MCF 10A (cell line): ENCODE data around the gene AGAP1. TPM values are rescaled to one million over a fixed set of nuclear protein-coding genes. Genes with fewer than 3 reads are reported as not detected.

ENCODE experiments used
- BruUV-seq: library from RNA; stranded (reverse); fragments of 400-500 nt; replicated peaks from 2 replicates; lab custom pipeline; 2021; lab: Mats Ljungman, UMichigan
- CTCF ChIA-PET: fragments of 300-600 bp; sonication (Branson Sonifier 250); formaldehyde crosslinking; extraction: SDS; loops from one replicate; lab custom pipeline; 2021; ENCODE audit warnings: antibody characterized with exemption, inconsistent platforms; lab: Yijun Ruan, JAX
- POLR2A ChIA-PET: fragments of 300-600, 350-650 bp; sonication (Branson Sonifier 250); formaldehyde crosslinking; extraction: SDS; loops from one replicate; lab custom pipeline; 2020; ENCODE audit warnings: antibody characterized with exemption, inconsistent platforms; lab: Yijun Ruan, JAX
- DNase-seq: peaks from one replicate; pipeline ENCODE4 v3.0.0-alpha.2; 2018; ENCODE audit not compliant: unreplicated experiment
- H3K27ac Mint-ChIP-seq: one replicate; pipeline ENCODE4 v1.8.0; 2022; ENCODE audit warnings: mild to moderate bottlenecking, low read depth, mixed read lengths; ENCODE audit not compliant: unreplicated experiment
- H3K27me3 Mint-ChIP-seq: one replicate; pipeline ENCODE4 v1.8.0; 2022; ENCODE audit warnings: mixed read lengths; ENCODE audit not compliant: insufficient read depth, unreplicated experiment
- H3K36me3 Mint-ChIP-seq: one replicate; pipeline ENCODE4 v1.8.0; 2022; ENCODE audit warnings: mild to moderate bottlenecking, moderate library complexity, mixed read lengths; ENCODE audit not compliant: insufficient read depth, unreplicated experiment
- H3K4me1 Mint-ChIP-seq: one replicate; pipeline ENCODE4 v1.8.0; 2022; ENCODE audit warnings: mixed read lengths; ENCODE audit not compliant: insufficient read depth, unreplicated experiment
- H3K4me3 Mint-ChIP-seq: one replicate; pipeline ENCODE4 v1.8.0; 2022; ENCODE audit warnings: mild to moderate bottlenecking, moderate library complexity, mixed read lengths; ENCODE audit not compliant: unreplicated experiment
- H3K9me3 Mint-ChIP-seq: one replicate; pipeline ENCODE4 v1.8.0; 2022; ENCODE audit warnings: mixed read lengths; ENCODE audit not compliant: unreplicated experiment
- intact Hi-C: fragments of 100-400 bp; cut with micrococcal nuclease; formaldehyde crosslinking; loops from 2 replicates; pipeline ENCODE4 v1.14.1; 2022
- total RNA-seq: library from RNA; stranded (reverse); gene quantifications from 2 replicates; pipeline ENCODE4 v1.2.3, GENCODE V29; 2022
- TF ChIP-seq, protein P1 (sequence below): fragments of 200-600 bp; IDR thresholded peaks from one replicate; pipeline ENCODE4 v1.8.0; 2022; ENCODE audit warnings: antibody characterized with exemption, mild to moderate bottlenecking; ENCODE audit not compliant: unreplicated experiment

Gene AGAP1
- total RNA-seq, 1 experiment from 2014 or later, result 41.3 TPM

DNA sequence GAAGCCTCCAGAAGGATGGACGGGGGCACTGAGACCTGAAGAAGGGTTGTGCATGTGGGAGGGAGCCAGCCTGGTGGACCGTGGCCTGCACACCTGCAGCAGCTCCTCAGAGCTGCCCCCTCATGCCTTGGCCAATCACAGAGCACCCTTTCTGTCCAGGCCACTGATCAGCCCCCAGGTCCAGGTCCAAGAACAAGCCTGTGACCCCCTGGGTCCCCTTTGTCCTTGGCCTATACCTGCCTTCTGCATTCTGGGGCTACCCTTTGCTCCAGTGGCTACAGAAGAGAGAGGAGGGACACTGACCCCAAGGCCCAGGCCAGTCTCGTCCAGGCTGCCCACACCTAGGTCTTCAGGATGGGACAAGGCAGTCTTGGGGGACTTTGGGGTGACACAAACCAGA, 62.2 kb downstream of the AGAP1 start:
- H3K27ac Mint-ChIP-seq, result no peak overlapping the region
- H3K36me3 Mint-ChIP-seq, result peaks cover 6% of the 10 kb centered on the region
- intact Hi-C loops, result no loop called here
- ChIA-PET POLR2A (no interaction called here), CTCF (no interaction called here)
- H3K27me3 Mint-ChIP-seq, result no peaks in the 10 kb centered on the region
- BruUV-seq, result no TSS peak
- DNase-seq, result no peak
- H3K9me3 Mint-ChIP-seq, result no peaks in the 10 kb centered on the region
- no peak overlapping the region for H3K4me3 Mint-ChIP-seq
- peaks cover 6% of the 10 kb centered on the region for H3K4me1 Mint-ChIP-seq
- TF ChIP-seq, protein P1, sequence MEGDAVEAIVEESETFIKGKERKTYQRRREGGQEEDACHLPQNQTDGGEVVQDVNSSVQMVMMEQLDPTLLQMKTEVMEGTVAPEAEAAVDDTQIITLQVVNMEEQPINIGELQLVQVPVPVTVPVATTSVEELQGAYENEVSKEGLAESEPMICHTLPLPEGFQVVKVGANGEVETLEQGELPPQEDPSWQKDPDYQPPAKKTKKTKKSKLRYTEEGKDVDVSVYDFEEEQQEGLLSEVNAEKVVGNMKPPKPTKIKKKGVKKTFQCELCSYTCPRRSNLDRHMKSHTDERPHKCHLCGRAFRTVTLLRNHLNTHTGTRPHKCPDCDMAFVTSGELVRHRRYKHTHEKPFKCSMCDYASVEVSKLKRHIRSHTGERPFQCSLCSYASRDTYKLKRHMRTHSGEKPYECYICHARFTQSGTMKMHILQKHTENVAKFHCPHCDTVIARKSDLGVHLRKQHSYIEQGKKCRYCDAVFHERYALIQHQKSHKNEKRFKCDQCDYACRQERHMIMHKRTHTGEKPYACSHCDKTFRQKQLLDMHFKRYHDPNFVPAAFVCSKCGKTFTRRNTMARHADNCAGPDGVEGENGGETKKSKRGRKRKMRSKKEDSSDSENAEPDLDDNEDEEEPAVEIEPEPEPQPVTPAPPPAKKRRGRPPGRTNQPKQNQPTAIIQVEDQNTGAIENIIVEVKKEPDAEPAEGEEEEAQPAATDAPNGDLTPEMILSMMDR, result no peak

DNA sequence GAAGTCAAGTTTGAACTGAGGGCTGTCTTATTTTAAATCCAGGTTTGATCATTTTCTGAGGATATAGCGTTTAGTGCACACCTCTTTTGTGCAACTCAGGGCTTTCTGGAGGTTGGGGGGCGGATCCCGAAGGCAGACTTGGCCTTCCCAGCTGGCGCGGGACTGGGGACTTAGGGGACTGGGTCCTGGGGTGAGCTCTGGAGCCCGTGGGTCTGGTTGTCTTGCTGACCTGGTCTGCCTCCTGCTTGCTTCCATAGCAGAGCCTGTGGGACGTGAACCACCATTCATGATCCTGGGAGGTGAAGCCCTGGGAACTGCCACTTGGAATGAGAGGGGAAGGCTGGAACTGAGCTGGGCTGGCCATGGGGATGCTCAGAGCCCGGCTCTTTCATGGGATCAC, 63.1 kb downstream of the AGAP1 start:
- H3K27ac Mint-ChIP-seq, result no peak overlapping the region
- TF ChIP-seq, protein P1, result no peak
- intact Hi-C loops, result no loop called here
- H3K4me3 Mint-ChIP-seq, result no peak overlapping the region
- CTCF ChIA-PET, result no interaction called here
- peaks cover 4% of the 10 kb centered on the region for H3K4me1 Mint-ChIP-seq
- no peaks in the 10 kb centered on the region for H3K27me3 Mint-ChIP-seq
- no peak for DNase-seq
- no TSS peak for BruUV-seq
- no peaks in the 10 kb centered on the region for H3K9me3 Mint-ChIP-seq
- peaks cover 6% of the 10 kb centered on the region for H3K36me3 Mint-ChIP-seq
- POLR2A ChIA-PET, result no interaction called here

DNA sequence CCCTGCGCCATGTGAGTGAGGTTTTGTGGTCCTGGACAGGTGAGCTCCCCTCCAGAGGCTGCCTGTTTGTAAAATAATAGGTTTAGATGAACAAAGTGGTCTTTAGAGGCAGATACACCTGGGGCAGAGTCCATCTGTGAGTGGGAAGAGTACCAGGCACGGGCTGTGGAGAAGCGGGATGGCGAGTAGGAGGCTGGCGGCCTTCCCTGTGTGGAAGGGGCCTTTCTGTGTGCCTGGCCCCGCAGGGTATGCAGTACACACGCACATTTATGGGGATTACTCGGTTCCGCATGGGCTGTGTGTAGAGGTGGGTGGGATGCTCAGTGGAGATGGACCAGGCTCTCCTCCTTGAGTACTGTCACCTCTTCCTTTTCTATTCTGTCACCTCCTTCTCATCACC, 64.1 kb downstream of the AGAP1 start:
- no peak overlapping the region for H3K27ac Mint-ChIP-seq
- no TSS peak for BruUV-seq
- ChIA-PET POLR2A (no interaction called here), CTCF (no interaction called here)
- H3K4me1 Mint-ChIP-seq, result no peaks in the 10 kb centered on the region
- H3K27me3 Mint-ChIP-seq, result no peaks in the 10 kb centered on the region
- no peak for DNase-seq
- intact Hi-C loops, result no loop called here
- no peak overlapping the region for H3K4me3 Mint-ChIP-seq
- TF ChIP-seq, protein P1, result no peak
- H3K9me3 Mint-ChIP-seq, result no peaks in the 10 kb centered on the region
- H3K36me3 Mint-ChIP-seq, result peaks cover 6% of the 10 kb centered on the region

DNA sequence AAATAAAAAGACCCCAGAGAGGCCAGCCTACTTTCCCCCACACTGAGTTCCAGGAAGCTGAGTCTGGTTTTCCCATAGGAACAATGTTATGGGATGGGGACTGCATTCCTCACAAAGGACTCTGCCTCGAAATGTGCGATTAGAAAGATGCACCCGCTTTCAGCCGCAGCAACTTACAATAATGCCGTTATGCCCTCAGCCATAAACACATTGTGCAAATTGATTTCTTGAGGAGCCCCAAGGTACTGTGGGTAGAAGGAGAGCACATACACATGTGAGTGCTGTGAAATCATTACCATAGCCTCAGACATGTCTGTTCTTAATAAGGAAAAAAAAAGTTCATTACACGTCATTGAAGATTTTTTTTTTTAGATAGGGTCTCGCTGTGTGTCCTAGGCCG, 64.7 kb downstream of the AGAP1 start:
- no peak for DNase-seq
- Mint-ChIP-seq H3K27ac (no peak overlapping the region), H3K4me3 (no peak overlapping the region), H3K9me3 (no peaks in the 10 kb centered on the region), H3K36me3 (peaks cover 6% of the 10 kb centered on the region), H3K4me1 (no peaks in the 10 kb centered on the region), H3K27me3 (no peaks in the 10 kb centered on the region)
- intact Hi-C loops, result no loop called here
- ChIA-PET POLR2A (no interaction called here), CTCF (no interaction called here)
- BruUV-seq, result no TSS peak
- TF ChIP-seq, protein P1, result no peak
